HepG2 (cell line): ENCODE data around the gene NOTUM. TPM values are rescaled to one million over a fixed set of nuclear protein-coding genes. Genes with fewer than 3 reads are reported as not detected.

ENCODE experiments used
- ATM ChIP-seq: fragments of 450-650 bp; IDR thresholded peaks from 2 replicates; pipeline ENCODE4 v1.7.1; 2017; ENCODE audit warnings: mild to moderate bottlenecking, borderline replicate concordance
- FLYWCH1 ChIP-seq: sonication (generic); formaldehyde crosslinking; IDR thresholded peaks from 2 replicates; pipeline ENCODE4 v1.8.1; 2023; ENCODE audit warnings: mild to moderate bottlenecking, missing genetic modification reagents
- GTF2F1 ChIP-seq: fragments of 150-350 bp; IDR thresholded peaks from 2 replicates; pipeline ENCODE4 v1.6.1; 2014; ENCODE audit warnings: low read length
- HNRNPL ChIP-seq: fragments of 200-400 bp; formaldehyde crosslinking; IDR thresholded peaks from 2 replicates; pipeline ENCODE4 v1.6.1; 2017; ENCODE audit warnings: mild to moderate bottlenecking, low read depth, low read length
- HNRNPUL1 ChIP-seq: fragments of 200-400 bp; formaldehyde crosslinking; IDR thresholded peaks from 2 replicates; pipeline ENCODE4 v1.6.1; 2017; ENCODE audit warnings: low read depth, mild to moderate bottlenecking, low read length, moderate library complexity
- IKZF4 ChIP-seq: sonication (generic); formaldehyde crosslinking; IDR thresholded peaks from 2 replicates; pipeline ENCODE4 v1.5.1; 2020; ENCODE audit warnings: borderline replicate concordance, mild to moderate bottlenecking, low read depth, missing genetic modification reagents; ENCODE audit errors: not compliant biosample characterization
- MAFF ChIP-seq: IDR thresholded peaks from 2 replicates; pipeline ENCODE4 v1.6.1; 2011; ENCODE audit warnings: low read depth, low read length, improper control_type of control experiment
- ONECUT2 ChIP-seq: sonication (generic); formaldehyde crosslinking; IDR thresholded peaks from 2 replicates; pipeline ENCODE4 v1.4.0; 2020; ENCODE audit warnings: missing genetic modification reagents
- PITX1 ChIP-seq: sonication (generic); formaldehyde crosslinking; IDR thresholded peaks from 2 replicates; pipeline ENCODE4 v1.5.1; 2020; ENCODE audit warnings: mild to moderate bottlenecking, missing genetic modification reagents
- PREB ChIP-seq: sonication (generic); formaldehyde crosslinking; IDR thresholded peaks from 2 replicates; pipeline ENCODE4 v1.4.0; 2020; ENCODE audit warnings: missing genetic modification reagents
- PTBP1 ChIP-seq: fragments of 200-400 bp; formaldehyde crosslinking; IDR thresholded peaks from 2 replicates; pipeline ENCODE4 v1.6.1; 2018; ENCODE audit warnings: low read length, low read depth; ENCODE audit not compliant: poor library complexity, severe bottlenecking
- SALL1 ChIP-seq: sonication (generic); formaldehyde crosslinking; IDR thresholded peaks from 2 replicates; pipeline ENCODE4 v1.8.0; 2022; ENCODE audit warnings: mild to moderate bottlenecking, missing genetic modification reagents
- SOX13 ChIP-seq, 3 experiments: fragments of 450-650 bp in 1 of 3; sonication (generic) in 1 of 3; formaldehyde crosslinking in 1 of 3; IDR thresholded peaks in 2 of 3; conservative IDR thresholded peaks in 1 of 3; 2 replicates each; pipeline versions ENCODE4 v1.5.0 to v1.6.1; 2016 to 2020; ENCODE audit warnings: antibody characterized with exemption in 1 of 3, mild to moderate bottlenecking in 1 of 3, missing compliant biosample characterization in 1 of 3, missing genetic modification reagents in 1 of 3, moderate library complexity in 1 of 3
- ZBTB7B ChIP-seq: sonication (generic); formaldehyde crosslinking; IDR thresholded peaks from 2 replicates; pipeline ENCODE4 v1.4.0; 2020; ENCODE audit warnings: missing genetic modification reagents
- ZC3H13 ChIP-seq: sonication (generic); formaldehyde crosslinking; IDR thresholded peaks from 2 replicates; pipeline ENCODE4 v1.8.1; 2023; ENCODE audit warnings: mild to moderate bottlenecking, missing genetic modification reagents, moderate library complexity
- ZNF138 ChIP-seq: sonication (generic); formaldehyde crosslinking; IDR thresholded peaks from 2 replicates; pipeline ENCODE4 v1.5.0; 2020; ENCODE audit warnings: mild to moderate bottlenecking, low read depth, missing genetic modification reagents
- ZNF180 ChIP-seq: sonication (generic); formaldehyde crosslinking; IDR thresholded peaks from 2 replicates; pipeline ENCODE4 v1.4.0; 2020; ENCODE audit warnings: low read depth, missing genetic modification reagents, borderline replicate concordance
- ZNF235 ChIP-seq: sonication (generic); formaldehyde crosslinking; IDR thresholded peaks from 2 replicates; pipeline ENCODE4 v1.8.1; 2023; ENCODE audit warnings: mild to moderate bottlenecking, missing genetic modification reagents, borderline replicate concordance
- ZNF34 ChIP-seq: sonication (generic); formaldehyde crosslinking; IDR thresholded peaks from 2 replicates; pipeline ENCODE4 v1.4.0; 2020; ENCODE audit warnings: mild to moderate bottlenecking, missing genetic modification reagents, borderline replicate concordance
- ZNF460 ChIP-seq: sonication (generic); formaldehyde crosslinking; IDR thresholded peaks from 2 replicates; pipeline ENCODE4 v1.5.1; 2020; ENCODE audit warnings: missing genetic modification reagents, mild to moderate bottlenecking, borderline replicate concordance
- ZNF547 ChIP-seq: sonication (generic); formaldehyde crosslinking; IDR thresholded peaks from 2 replicates; pipeline ENCODE4 v1.5.1; 2020; ENCODE audit warnings: mild to moderate bottlenecking, missing genetic modification reagents
- ZNF615 ChIP-seq: sonication (generic); formaldehyde crosslinking; IDR thresholded peaks from 2 replicates; pipeline ENCODE4 v1.5.0; 2020; ENCODE audit warnings: mild to moderate bottlenecking, missing genetic modification reagents, borderline replicate concordance
- ZNF644 ChIP-seq: IDR thresholded peaks from 2 replicates; pipeline ENCODE4 v1.6.1; 2016; ENCODE audit warnings: low read depth
- ZNF788 ChIP-seq: sonication (generic); formaldehyde crosslinking; IDR thresholded peaks from 2 replicates; pipeline ENCODE4 v1.5.0; 2020; ENCODE audit warnings: mild to moderate bottlenecking, missing genetic modification reagents, borderline replicate concordance
- polyA plus RNA-seq, 8 experiments: library from polyadenylated mRNA; depleted of rRNA in 3 of 8; stranded (reverse) in 7 of 8; unstranded in 1 of 8; fragments of >200 nt; fragmentation: Illumina TruSeq in 4 of 8; extraction: Trizol in 4 of 8; gene quantifications; 2 replicates each; pipeline versions ENCODE4 v1.2.1 to v1.2.3, GENCODE V29; 2011 to 2016; ENCODE audit warnings: low read depth in 4 of 8, missing spikeins in 1 of 8, mixed read lengths in 1 of 8; ENCODE audit not compliant: insufficient read depth in 1 of 8
- total RNA-seq, 5 experiments: library from RNA; depleted of rRNA; stranded (reverse); fragments of >200 nt; fragmentation: Illumina TruSeq; extraction: Trizol; gene quantifications; 2 replicates each; pipeline ENCODE4 v1.2.3, GENCODE V29; 2016; ENCODE audit warnings: low read depth in 1 of 5
- TF ChIP-seq, protein P1 (sequence below): sonication (generic); formaldehyde crosslinking; IDR thresholded peaks from 2 replicates; pipeline ENCODE4 v1.8.1; 2023; ENCODE audit warnings: mild to moderate bottlenecking, missing genetic modification reagents, borderline replicate concordance
- TF ChIP-seq, protein P2 (sequence below): sonication (generic); formaldehyde crosslinking; IDR thresholded peaks from 2 replicates; pipeline ENCODE4 v1.4.0; 2020; ENCODE audit warnings: missing genetic modification reagents
- TF ChIP-seq, protein P3 (sequence below): IDR thresholded peaks from 2 replicates; pipeline ENCODE4 v1.6.1; 2016; ENCODE audit warnings: low read depth

NOTUM gene
- total and polyA plus RNA-seq, 2 of the 13 experiments (the other 11 are each of a cell fraction or from before 2014, with no cell fraction given) = 150 to 160 TPM

DNA sequence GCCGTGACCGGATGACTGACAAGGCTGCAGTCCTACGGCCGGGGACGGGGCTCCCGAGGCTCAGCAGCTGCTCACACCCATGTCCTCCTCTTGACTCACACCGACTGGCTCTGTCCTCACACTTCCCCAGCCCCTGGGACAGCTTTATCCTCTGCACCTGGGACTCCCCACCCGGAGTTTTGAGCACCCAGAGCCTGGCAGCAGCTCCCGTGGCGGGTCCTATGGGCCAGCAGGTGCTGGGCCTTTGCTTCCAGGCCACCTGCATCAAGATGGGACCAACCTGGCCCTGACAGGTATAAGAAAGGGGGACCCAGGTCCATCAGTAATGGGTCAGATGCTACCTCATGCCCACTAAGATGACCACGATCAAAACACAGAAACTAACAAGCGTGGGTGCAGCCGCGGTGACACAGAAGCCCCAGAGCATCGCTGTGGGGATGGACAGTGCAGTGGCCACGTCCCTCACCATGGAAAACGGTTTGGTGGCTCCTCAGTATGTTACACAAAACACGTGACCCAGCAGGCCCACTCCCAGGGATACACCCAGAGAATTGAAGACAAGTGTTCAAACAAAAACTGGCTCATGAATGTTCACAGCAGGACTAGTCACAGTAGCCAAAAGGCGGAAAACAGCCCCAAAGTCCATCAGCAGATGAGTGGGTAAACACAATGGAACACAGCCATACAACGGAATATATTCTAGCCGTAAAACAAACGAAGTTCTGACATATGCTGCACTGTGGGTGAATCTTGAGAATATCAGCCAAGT is 3.3 kb upstream of the NOTUM start (continued):
- 0 out of 2 replicates have a peak, but pooled peaks have one; percentile 12 for TF ChIP-seq ZNF547
- no peak for TF ChIP-seq PTBP1
- TF ChIP-seq ZNF180 (CRISPR knock-in tag) = no peak
- TF ChIP-seq PREB = no peak
- peak; percentile 32; the same call in 1 of the 2 replicates for TF ChIP-seq ZNF644
- no peak for TF ChIP-seq ZNF235 (CRISPR knock-in tag)
- no peak for TF ChIP-seq ZNF138
- peak; percentile 58 for TF ChIP-seq SALL1
- TF ChIP-seq ONECUT2 = no peak
- TF ChIP-seq, protein P1, sequence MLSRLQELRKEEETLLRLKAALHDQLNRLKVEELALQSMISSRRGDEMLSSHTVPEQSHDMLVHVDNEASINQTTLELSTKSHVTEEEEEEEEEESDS (CRISPR knock-in tag) = no peak
- no peak for TF ChIP-seq HNRNPUL1
- TF ChIP-seq, protein P2, sequence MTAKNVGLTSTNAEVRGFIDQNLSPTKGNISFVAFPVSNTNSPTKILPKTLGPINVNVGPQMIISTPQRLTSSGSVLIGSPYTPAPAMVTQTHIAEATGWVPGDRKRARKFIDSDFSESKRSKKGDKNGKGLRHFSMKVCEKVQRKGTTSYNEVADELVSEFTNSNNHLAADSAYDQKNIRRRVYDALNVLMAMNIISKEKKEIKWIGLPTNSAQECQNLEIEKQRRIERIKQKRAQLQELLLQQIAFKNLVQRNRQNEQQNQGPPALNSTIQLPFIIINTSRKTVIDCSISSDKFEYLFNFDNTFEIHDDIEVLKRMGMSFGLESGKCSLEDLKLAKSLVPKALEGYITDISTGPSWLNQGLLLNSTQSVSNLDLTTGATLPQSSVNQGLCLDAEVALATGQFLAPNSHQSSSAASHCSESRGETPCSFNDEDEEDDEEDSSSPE (CRISPR knock-in tag) = no peak
- TF ChIP-seq GTF2F1 = no peak
- no peak for TF ChIP-seq IKZF4 (CRISPR knock-in tag)
- no peak for TF ChIP-seq ATM
- TF ChIP-seq, protein P3, sequence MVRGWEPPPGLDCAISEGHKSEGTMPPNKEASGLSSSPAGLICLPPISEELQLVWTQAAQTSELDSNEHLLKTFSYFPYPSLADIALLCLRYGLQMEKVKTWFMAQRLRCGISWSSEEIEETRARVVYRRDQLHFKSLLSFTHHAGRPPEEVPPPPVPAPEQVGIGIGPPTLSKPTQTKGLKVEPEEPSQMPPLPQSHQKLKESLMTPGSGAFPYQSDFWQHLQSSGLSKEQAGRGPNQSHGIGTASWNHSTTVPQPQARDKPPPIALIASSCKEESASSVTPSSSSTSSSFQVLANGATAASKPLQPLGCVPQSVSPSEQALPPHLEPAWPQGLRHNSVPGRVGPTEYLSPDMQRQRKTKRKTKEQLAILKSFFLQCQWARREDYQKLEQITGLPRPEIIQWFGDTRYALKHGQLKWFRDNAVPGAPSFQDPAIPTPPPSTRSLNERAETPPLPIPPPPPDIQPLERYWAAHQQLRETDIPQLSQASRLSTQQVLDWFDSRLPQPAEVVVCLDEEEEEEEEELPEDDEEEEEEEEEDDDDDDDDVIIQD (CRISPR knock-in tag) = 0 out of 2 replicates have a peak, but pooled peaks have one; percentile 14
- TF ChIP-seq ZNF460 (CRISPR knock-in tag) = no peak
- no peak for TF ChIP-seq ZNF615 (CRISPR knock-in tag)
- no peak for TF ChIP-seq FLYWCH1 (CRISPR knock-in tag)
- no peak for TF ChIP-seq PITX1
- no peak; the same call in 1 of the 2 replicates for TF ChIP-seq HNRNPL
- no peak for TF ChIP-seq ZNF34
- TF ChIP-seq SOX13 (IDR thresholded peaks at IDR 0.05) = no peak
- TF ChIP-seq SOX13 (CRISPR knock-in tag; conservative IDR thresholded peaks at IDR 0.05 in 1 of 2, IDR thresholded peaks at IDR 0.05 in 1 of 2) = peak in 1 of 2 experiments; percentile 45; a peak in 1 of 4 replicates
- TF ChIP-seq MAFF = no peak
- peak; percentile 17; the same call in 1 of the 2 replicates for TF ChIP-seq ZBTB7B (CRISPR knock-in tag)
- TF ChIP-seq ZC3H13 (CRISPR knock-in tag) = peak; percentile 62; the same call in 1 of the 2 replicates
- TF ChIP-seq ZNF788 (CRISPR knock-in tag) = no peak
